HepG2 (cell line): ENCODE measurements around the gene TMEM63B. TPM values are rescaled to one million over a fixed set of nuclear protein-coding genes. Genes with fewer than 3 reads are reported as not detected.
A peak's percentile ranks its signal among the peaks of the same experiment; 100 is the strongest.

Experiments
- ARNTL ChIP-seq: sonication (generic); formaldehyde crosslinking; IDR thresholded peaks from 2 replicates; pipeline ENCODE4 v1.4.0; 2020; ENCODE audit warnings: mild to moderate bottlenecking, missing genetic modification reagents
- ATF2 ChIP-seq: sonication (generic); formaldehyde crosslinking; IDR thresholded peaks from 2 replicates; pipeline ENCODE4 v1.4.0; 2020; ENCODE audit warnings: missing genetic modification reagents
- CBX2 ChIP-seq, 2 experiments: fragments of 200-600 bp in 1 of 2; sonication (generic); formaldehyde crosslinking in 1 of 2; IDR thresholded peaks; 2 replicates each; pipeline versions ENCODE4 v1.7.0 to v1.8.1; 2018 to 2022; ENCODE audit warnings: low read depth in 2 of 2, low read length in 1 of 2, mild to moderate bottlenecking in 1 of 2, missing genetic modification reagents in 1 of 2
- EHMT2 ChIP-seq: fragments of 200-600 bp; sonication (generic); IDR thresholded peaks from 2 replicates; pipeline ENCODE4 v1.7.0; 2017; ENCODE audit warnings: antibody characterized with exemption, low read depth, low read length, borderline replicate concordance
- ETV5 ChIP-seq: IDR thresholded peaks from 2 replicates; pipeline ENCODE4 v1.6.1; 2018; ENCODE audit warnings: missing biosample characterization, missing genetic modification reagents, inconsistent platforms, borderline replicate concordance
- HNRNPK ChIP-seq: fragments of 200-400 bp; formaldehyde crosslinking; IDR thresholded peaks from 2 replicates; pipeline ENCODE4 v1.6.1; 2018; ENCODE audit warnings: low read length, low read depth, moderate library complexity, mild to moderate bottlenecking; ENCODE audit not compliant: poor library complexity, severe bottlenecking
- MIER2 ChIP-seq: IDR thresholded peaks from 2 replicates; pipeline ENCODE4 v1.6.1; 2016; ENCODE audit warnings: missing biosample characterization, missing genetic modification reagents
- REST ChIP-seq, 2 experiments: IDR thresholded peaks; 2 replicates each; pipeline ENCODE4 v1.6.1; 2011 to 2012; ENCODE audit warnings: low read length in 2 of 2, borderline replicate concordance in 1 of 2, low read depth in 1 of 2, mild to moderate bottlenecking in 1 of 2, moderate library complexity in 1 of 2
- TRAFD1 ChIP-seq: sonication (generic); formaldehyde crosslinking; IDR thresholded peaks from 2 replicates; pipeline ENCODE4 v1.5.1; 2020; ENCODE audit warnings: missing genetic modification reagents, mild to moderate bottlenecking, borderline replicate concordance
- ZBTB39 ChIP-seq: sonication (generic); formaldehyde crosslinking; IDR thresholded peaks from 2 replicates; pipeline ENCODE4 v1.5.0; 2020; ENCODE audit warnings: missing genetic modification reagents
- ZEB1 ChIP-seq: IDR thresholded peaks from 2 replicates; pipeline ENCODE4 v1.6.1; 2012; ENCODE audit warnings: mild to moderate bottlenecking, low read depth, inconsistent platforms; ENCODE audit not compliant: insufficient replicate concordance
- ZFP36 ChIP-seq: fragments of 150-350 bp; IDR thresholded peaks from 2 replicates; pipeline ENCODE4 v1.6.1; 2018; ENCODE audit warnings: borderline replicate concordance, low read length, low read depth; ENCODE audit not compliant: partially characterized antibody
- ZNF230 ChIP-seq: sonication (generic); formaldehyde crosslinking; IDR thresholded peaks from 2 replicates; pipeline ENCODE4 v1.4.0; 2020; ENCODE audit warnings: mild to moderate bottlenecking, missing genetic modification reagents
- ZNF292 ChIP-seq: sonication (generic); formaldehyde crosslinking; IDR thresholded peaks from 2 replicates; pipeline ENCODE4 v1.8.1; 2022; ENCODE audit warnings: mild to moderate bottlenecking, low read depth, missing genetic modification reagents, borderline replicate concordance
- ZNF333 ChIP-seq: sonication (generic); formaldehyde crosslinking; IDR thresholded peaks from 2 replicates; pipeline ENCODE4 v1.4.0; 2020; ENCODE audit warnings: mild to moderate bottlenecking, missing genetic modification reagents, borderline replicate concordance
- ZNF354B ChIP-seq: sonication (generic); formaldehyde crosslinking; IDR thresholded peaks from 2 replicates; pipeline ENCODE4 v1.8.0; 2022; ENCODE audit warnings: mild to moderate bottlenecking, missing genetic modification reagents
- ZNF530 ChIP-seq: sonication (generic); formaldehyde crosslinking; IDR thresholded peaks from 2 replicates; pipeline ENCODE4 v1.5.0; 2020; ENCODE audit warnings: low read depth, mild to moderate bottlenecking, missing genetic modification reagents
- ZNF564 ChIP-seq: sonication (generic); formaldehyde crosslinking; IDR thresholded peaks from 2 replicates; pipeline ENCODE4 v1.8.1; 2023; ENCODE audit warnings: mild to moderate bottlenecking, missing genetic modification reagents
- ZNF616 ChIP-seq: sonication (generic); formaldehyde crosslinking; IDR thresholded peaks from 2 replicates; pipeline ENCODE4 v1.5.0; 2020; ENCODE audit warnings: low read depth, mild to moderate bottlenecking, missing genetic modification reagents
- ZNF674 ChIP-seq: sonication (generic); formaldehyde crosslinking; IDR thresholded peaks from 2 replicates; pipeline ENCODE4 v1.5.0; 2020; ENCODE audit warnings: low read depth, mild to moderate bottlenecking, missing genetic modification reagents
- ZNF777 ChIP-seq: sonication (generic); formaldehyde crosslinking; IDR thresholded peaks from 2 replicates; pipeline ENCODE4 v1.4.0; 2020; ENCODE audit warnings: missing genetic modification reagents
- ZNF792 ChIP-seq: IDR thresholded peaks from 2 replicates; pipeline ENCODE4 v1.6.1; 2016
- polyA plus RNA-seq, 8 experiments: library from polyadenylated mRNA; depleted of rRNA in 3 of 8; stranded (reverse) in 7 of 8; unstranded in 1 of 8; fragments of >200 nt; fragmentation: Illumina TruSeq in 4 of 8; extraction: Trizol in 4 of 8; gene quantifications; 2 replicates each; pipeline versions ENCODE4 v1.2.1 to v1.2.3, GENCODE V29; 2011 to 2016; ENCODE audit warnings: low read depth in 4 of 8, missing spikeins in 1 of 8, mixed read lengths in 1 of 8; ENCODE audit not compliant: insufficient read depth in 1 of 8
- total RNA-seq, 5 experiments: library from RNA; depleted of rRNA; stranded (reverse); fragments of >200 nt; fragmentation: Illumina TruSeq; extraction: Trizol; gene quantifications; 2 replicates each; pipeline ENCODE4 v1.2.3, GENCODE V29; 2016; ENCODE audit warnings: low read depth in 1 of 5

The TMEM63B gene
- total and polyA plus RNA-seq, 2 of the 13 experiments (the other 11 are each of a cell fraction or from before 2014, with no cell fraction given), result 27.4 to 75.8 TPM

GRCh38 chr6:44099192-44099591, 28.2 kb upstream of the TMEM63B start (continued):
- TF ChIP-seq REST (IDR thresholded peaks at IDR 0.05; ENCODE audit: borderline replicate concordance in 1 of 2, low read depth in 1 of 2, low read length in 2 of 2), result no peak
- TF ChIP-seq ZNF354B (CRISPR knock-in tag), result no peak
- no peak for TF ChIP-seq ZNF616 (CRISPR knock-in tag)
- TF ChIP-seq MIER2, result 0 out of 2 replicates have a peak, but pooled peaks have one; percentile 17
- no peak for TF ChIP-seq ZNF674 (CRISPR knock-in tag)
- TF ChIP-seq TRAFD1, result no peak
- no peak for TF ChIP-seq CBX2 (IDR thresholded peaks at IDR 0.05; ENCODE audit: low read depth, low read length)
- no peak for TF ChIP-seq CBX2 (CRISPR knock-in tag; IDR thresholded peaks at IDR 0.05; ENCODE audit: low read depth)
- no peak for TF ChIP-seq ZNF564
- no peak for TF ChIP-seq ZNF777
- TF ChIP-seq ATF2 (CRISPR knock-in tag), result 0 out of 2 replicates have a peak, but pooled peaks have one; percentile 11
- no peak for TF ChIP-seq EHMT2
- no peak for TF ChIP-seq ETV5
- TF ChIP-seq ZNF333, result no peak
- no peak for TF ChIP-seq ZEB1
- TF ChIP-seq ZNF792 (CRISPR knock-in tag), result peak; percentile 57; the same call in 1 of the 2 replicates
- no peak for TF ChIP-seq ZBTB39
- no peak for TF ChIP-seq ZNF530 (CRISPR knock-in tag)
- no peak for TF ChIP-seq HNRNPK
- TF ChIP-seq ZNF230 (CRISPR knock-in tag), result no peak
- TF ChIP-seq ZNF292 (CRISPR knock-in tag), result no peak
- TF ChIP-seq ZFP36, result no peak
- TF ChIP-seq ARNTL, result peak; percentile 23; the same call in 1 of the 2 replicates
